Muscle of back (tissue), 11 donors: ENCODE results near the gene CREB3L2. TPM values are rescaled to one million over a fixed set of nuclear protein-coding genes. Genes with fewer than 3 reads are reported as not detected.
A peak's percentile ranks its signal among the peaks of the same experiment; 100 is the strongest.
"Not testable (repeated sequence)": the region's sequence is repeated elsewhere in the genome, so short reads cannot be mapped to it uniquely, and the experiment has no call there.

Source experiments
- DNase-seq, 3 donors: peaks; one replicate each; pipeline versions ENCODE4 v3.0.0 to v3.0.0-alpha.2; 2013
- polyA plus RNA-seq, 10 donors: library from polyadenylated mRNA; unstranded; fragments of 120-200 nt; gene quantifications; one replicate each; pipeline ENCODE4 v1.2.1, GENCODE V29; 2013; ENCODE audit not compliant: insufficient read length in 10 of 10

CREB3L2 gene
- polyA plus RNA-seq, 10 donors, result 25.5 to 38.7 (median 34.8) TPM

- DNase-seq, result no peak
Observed at GRCh38 chr7:138017992-138018391, 16.1 kb upstream of the CREB3L2 start.

GRCh38 chr7:138015096-138015495, 13.2 kb upstream of the CREB3L2 start:
- no peak for DNase-seq

GRCh38 chr7:138014686-138015085, 12.8 kb upstream of the CREB3L2 start:
- no peak for DNase-seq

- DNase-seq, result not testable (repeated sequence)
Observed at GRCh38 chr7:138014201-138014600, 12.3 kb upstream of the CREB3L2 start.

- DNase-seq, result no peak
Observed at GRCh38 chr7:138009350-138009653, 7.4 kb upstream of the CREB3L2 start.

GRCh38 chr7:138008588-138009349, 6.9 kb upstream of the CREB3L2 start:
- DNase-seq, result peak in 2 of 3 donors; percentile 66 to 85

GRCh38 chr7:138008019-138008587, 6.2 kb upstream of the CREB3L2 start:
- no peak for DNase-seq

GRCh38 chr7:138006106-138006505, 4.2 kb upstream of the CREB3L2 start:
- DNase-seq, result no peak

GRCh38 chr7:138004936-138005335, 3.0 kb upstream of the CREB3L2 start:
- no peak for DNase-seq

- no peak for DNase-seq
Observed at GRCh38 chr7:138004046-138004445, 2.2 kb upstream of the CREB3L2 start.

GRCh38 chr7:138002828-138003189, 923 bp upstream of the CREB3L2 start:
- DNase-seq, result no peak

- DNase-seq, result peak; percentile 100
Observed at GRCh38 chr7:138002096-138002827, 376 bp upstream of the CREB3L2 start.

GRCh38 chr7:138000081-138000701, 1.7 kb downstream of the CREB3L2 start:
- peak; percentile 71 to 89 (median 88) for DNase-seq

GRCh38 chr7:137999496-138000080, 2.3 kb downstream of the CREB3L2 start:
- DNase-seq, result no peak

GRCh38 chr7:137998250-137998649, 3.6 kb downstream of the CREB3L2 start:
- DNase-seq, result no peak

- DNase-seq, result no peak
Observed at GRCh38 chr7:137996871-137997270, 5.0 kb downstream of the CREB3L2 start.

GRCh38 chr7:137996386-137996851, 5.5 kb downstream of the CREB3L2 start:
- peak in 2 of 3 donors; percentile 48 to 73 for DNase-seq

- no peak for DNase-seq
Observed at GRCh38 chr7:137994216-137994615, 7.7 kb downstream of the CREB3L2 start.

- no peak for DNase-seq
Observed at GRCh38 chr7:137993395-137993743, 8.5 kb downstream of the CREB3L2 start.

- peak; percentile 90 to 96 (median 92) for DNase-seq
Observed at GRCh38 chr7:137992550-137993394, 9.1 kb downstream of the CREB3L2 start.

- no peak for DNase-seq
Observed at GRCh38 chr7:137992104-137992549, 9.8 kb downstream of the CREB3L2 start.
